Inflammatory macrophage treated with lipopolysaccharide for 4 hours (primary cell): ENCODE measurements around the gene NEDD4L.

ENCODE experiments used
- DNase-seq: peaks from one replicate; pipeline ENCODE4 v3.0.0-alpha.2; 2020

The NEDD4L gene

GRCh38 chr18:58218117-58218516 lies 174.1 kb downstream of the NEDD4L start:
- peak; percentile 83 for DNase-seq

DNA sequence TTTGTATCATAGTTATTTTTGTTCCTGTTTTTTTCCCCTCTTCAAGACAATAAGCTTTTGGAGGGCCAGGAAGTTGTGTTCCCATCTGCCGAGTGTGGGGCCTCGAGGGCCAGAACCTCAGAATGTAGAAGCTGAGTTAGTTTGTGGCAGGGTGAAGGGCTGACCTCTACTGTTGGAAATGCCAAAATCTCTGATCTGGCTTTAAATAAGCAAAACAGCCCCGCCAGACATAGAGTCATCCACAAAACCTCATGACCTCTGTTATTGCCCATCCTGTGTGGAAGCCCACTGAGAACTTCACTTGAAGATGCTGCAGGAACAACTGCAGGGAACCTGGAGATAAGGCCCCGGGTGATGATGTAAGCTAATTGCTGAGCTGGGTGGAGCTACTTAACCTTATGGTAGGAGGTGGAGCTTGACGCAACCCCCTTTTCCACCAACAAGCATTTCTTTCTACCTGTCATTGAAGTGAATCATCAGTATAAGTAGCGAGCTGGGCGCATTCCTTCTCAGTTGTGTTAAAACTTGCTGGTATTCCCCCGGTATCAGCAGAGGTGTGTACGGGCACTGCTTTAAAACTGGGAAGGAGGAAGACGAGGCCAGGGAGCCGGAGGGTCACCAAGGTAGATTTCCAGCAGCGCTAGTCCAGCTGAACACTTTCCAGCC lies 177.2 kb downstream of the NEDD4L start:
- no peak for DNase-seq

- DNase-seq: peak; percentile 66
Measured at GRCh38 chr18:58222432-58223125, 178.6 kb downstream of the NEDD4L start.

GRCh38 chr18:58223717-58224424 lies 179.8 kb downstream of the NEDD4L start:
- peak; percentile 91 for DNase-seq

- DNase-seq: no peak
Measured at GRCh38 chr18:58224425-58224750, 180.4 kb downstream of the NEDD4L start.

DNA sequence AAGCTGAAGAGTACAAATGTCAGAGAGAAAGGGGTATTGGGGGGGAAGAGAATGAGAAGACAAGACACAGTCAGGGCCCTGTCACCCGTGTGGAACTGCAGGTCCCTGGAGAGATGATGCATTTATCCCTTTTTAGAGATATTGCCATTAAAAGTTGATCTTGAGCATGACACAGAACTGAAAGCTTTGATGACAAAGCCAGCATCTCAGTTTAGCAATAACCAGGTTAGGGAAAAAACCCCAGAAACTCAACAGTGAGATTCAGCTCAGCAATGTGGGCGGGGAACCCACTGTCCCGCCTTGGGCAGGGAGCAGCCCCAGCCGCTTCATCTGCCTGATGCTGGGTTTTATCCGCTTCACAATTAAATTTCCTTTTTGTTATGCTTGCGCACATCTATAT lies 181.1 kb downstream of the NEDD4L start:
- DNase-seq: peak; percentile 80

- DNase-seq: peak; percentile 73
Measured at GRCh38 chr18:58226429-58226828, 182.4 kb downstream of the NEDD4L start.

DNA sequence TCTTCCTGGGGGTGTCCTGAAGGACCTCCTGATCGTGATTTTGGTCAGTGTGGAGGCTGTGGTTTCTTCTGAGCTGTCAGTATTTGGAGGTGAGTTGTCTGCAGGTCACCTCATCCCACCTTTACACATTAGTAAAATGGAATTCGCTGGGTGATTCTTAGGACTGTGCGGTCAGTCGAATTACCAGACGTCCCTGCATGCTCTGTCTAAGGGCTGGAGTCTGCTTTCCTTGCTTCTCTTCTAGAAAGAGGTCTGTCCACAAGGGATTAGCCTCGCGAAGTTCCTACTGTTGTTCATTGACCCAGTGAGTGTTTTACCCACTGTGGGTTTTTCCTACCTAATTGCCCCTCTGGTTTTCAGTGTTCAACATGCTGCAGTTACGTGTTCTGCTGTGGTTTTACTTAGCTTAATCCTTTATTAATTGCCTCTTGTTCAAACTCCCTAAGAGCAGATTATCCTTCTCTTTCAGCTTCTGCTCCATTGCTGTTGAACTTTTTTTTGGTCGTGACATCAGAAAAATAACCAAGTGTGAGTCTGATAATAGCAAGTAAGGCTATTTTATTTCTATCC lies 183.4 kb downstream of the NEDD4L start:
- DNase-seq: no peak

GRCh38 chr18:58228176-58228575 lies 184.2 kb downstream of the NEDD4L start:
- no peak for DNase-seq

DNA sequence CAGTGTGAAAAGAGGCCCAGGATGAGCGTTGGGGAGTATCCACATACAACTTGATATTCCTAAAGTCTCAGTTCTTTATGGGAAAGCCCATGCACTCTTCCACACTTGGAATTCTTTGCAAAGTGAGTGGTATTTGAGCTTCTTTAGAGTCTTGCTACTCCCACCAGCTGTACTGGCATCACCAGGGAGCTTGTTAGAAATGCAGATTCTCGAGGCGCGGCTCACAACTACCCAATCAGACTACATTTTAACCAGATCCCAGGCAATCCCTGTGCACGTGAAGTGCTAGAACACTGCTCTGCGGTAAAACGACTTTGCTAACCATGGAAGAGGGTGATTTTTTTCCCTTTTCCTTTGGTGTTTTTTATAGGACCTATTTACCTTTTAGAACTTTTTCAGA lies 184.7 kb downstream of the NEDD4L start:
- no peak for DNase-seq

- DNase-seq: no peak
Measured at GRCh38 chr18:58229162-58229561, 185.1 kb downstream of the NEDD4L start.

GRCh38 chr18:58230438-58231179 lies 186.6 kb downstream of the NEDD4L start:
- peak; percentile 78 for DNase-seq

DNA sequence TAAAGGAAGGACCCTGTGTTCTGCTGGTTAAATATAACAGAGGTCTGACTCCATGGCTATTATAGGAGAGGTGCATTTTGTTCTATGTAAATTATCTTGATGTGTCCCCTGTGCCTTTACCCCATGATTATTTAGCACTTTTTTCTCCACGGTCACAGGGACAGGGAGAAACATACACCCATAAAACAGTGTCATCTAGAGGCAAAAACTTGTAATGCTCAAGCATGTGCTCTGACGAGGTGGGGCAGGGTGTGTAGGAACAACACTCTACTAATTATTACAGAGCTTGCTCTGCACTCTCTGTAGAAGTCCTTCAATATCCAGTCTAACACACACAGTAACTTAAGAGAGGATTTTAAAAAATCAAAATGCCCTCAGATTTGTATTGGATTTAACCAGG lies 187.9 kb downstream of the NEDD4L start:
- DNase-seq: peak; percentile 42

- no peak for DNase-seq
Measured at GRCh38 chr18:58232668-58233067, 188.6 kb downstream of the NEDD4L start.

DNA sequence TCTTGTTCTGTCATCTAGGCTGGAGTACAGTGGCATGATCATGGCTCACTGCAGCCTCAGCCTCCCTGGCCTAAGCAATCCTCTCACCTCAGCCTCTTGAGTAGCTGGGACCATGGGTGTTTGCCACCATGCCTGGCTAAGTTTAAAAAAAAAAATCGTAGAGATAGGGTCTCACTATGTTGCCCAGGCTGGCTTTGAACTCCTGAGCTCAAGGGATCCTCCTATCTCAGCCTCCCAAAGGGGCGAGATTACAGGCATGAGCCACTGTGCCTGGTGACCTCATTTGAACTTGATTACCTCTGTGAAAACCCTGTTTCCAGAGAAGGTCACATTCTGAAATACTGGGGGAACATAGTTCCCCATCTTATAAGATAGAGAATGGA lies 190.3 kb downstream of the NEDD4L start:
- no peak for DNase-seq

DNA sequence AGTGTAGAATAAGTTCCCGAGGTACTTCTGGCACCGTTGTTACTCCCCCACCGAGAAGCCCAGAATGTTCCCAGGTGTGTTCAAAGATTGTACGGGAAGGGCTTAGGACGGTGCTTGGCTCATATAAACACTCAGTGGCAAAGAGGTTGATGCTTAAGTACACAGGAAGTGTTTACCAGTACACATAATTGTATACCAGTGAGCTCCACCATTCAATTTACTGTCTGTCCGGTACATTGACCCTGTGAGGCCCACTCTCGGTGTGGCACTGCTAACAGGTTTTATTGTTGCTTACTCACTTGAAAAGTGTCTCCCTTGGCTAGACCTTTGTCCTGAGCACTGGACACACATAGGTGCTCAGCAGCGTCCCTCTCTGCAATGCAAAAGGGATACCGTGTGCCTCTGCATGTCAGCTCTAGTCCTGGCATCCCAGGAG lies 191.0 kb downstream of the NEDD4L start:
- DNase-seq: no peak

GRCh38 chr18:58239879-58240278 lies 195.9 kb downstream of the NEDD4L start:
- DNase-seq: no peak

- DNase-seq: no peak
Measured at GRCh38 chr18:58241026-58241679, 197.1 kb downstream of the NEDD4L start.

DNA sequence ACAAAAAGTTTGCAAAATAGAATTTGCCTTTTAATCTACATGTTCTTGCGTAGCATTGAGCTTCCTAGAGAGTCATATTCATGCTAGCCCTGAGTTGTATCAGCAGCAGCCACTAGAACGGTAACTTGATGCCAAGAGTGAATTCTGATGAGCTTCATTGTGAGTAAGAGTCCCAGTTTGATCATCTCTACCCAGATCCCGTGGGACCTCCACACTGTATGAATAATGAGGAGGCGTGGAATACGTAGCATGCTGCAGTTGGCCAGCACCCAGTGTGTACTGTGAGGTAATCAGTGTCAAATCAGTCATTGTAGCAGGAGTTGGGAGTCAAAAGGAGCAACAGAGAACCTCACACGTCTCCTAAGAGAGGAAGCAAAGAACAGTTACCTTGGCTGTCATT lies 197.9 kb downstream of the NEDD4L start:
- DNase-seq: no peak

- no peak for DNase-seq
Measured at GRCh38 chr18:58242435-58242834, 198.4 kb downstream of the NEDD4L start.

DNA sequence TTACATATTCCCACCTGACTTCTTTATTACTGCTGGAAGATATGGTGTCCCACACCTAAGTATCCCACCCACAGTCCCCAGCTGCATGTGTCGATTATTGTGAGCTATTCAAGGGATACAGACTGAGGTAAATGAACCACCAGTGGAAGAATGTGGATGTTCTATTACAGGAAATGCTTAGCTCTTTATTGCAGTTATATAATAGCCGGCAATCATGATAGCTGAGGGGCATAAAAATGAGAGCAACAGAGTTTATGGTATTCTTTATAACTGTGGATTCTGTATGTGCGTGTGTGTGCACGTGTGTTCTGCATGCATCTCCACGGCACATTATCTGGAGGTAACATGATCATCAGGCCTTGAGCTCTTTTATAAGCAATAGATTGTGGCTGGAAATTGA lies 198.9 kb downstream of the NEDD4L start:
- no peak for DNase-seq

DNA sequence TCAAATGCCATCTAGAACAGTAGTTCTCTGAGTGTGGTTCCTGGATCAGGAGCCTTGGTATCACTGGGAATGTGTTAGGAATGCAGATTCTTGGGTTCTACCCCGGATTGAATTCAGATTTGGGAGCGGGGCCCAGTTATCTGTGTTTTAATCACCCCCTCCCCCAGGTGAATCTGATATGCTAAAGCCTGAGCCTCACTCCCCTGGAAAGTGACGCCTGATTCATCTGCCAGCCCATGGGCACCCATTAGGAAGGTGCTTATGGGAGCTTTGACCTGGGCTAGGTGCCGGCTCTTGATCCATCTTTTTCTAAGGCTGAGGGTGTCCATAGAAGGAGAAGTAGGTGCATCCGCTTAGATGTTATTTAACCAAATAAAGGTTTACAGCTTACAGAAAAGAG lies 199.4 kb downstream of the NEDD4L start:
- no peak for DNase-seq
